Aortic smooth muscle cell (primary cell): Measurements from ENCODE around the gene TLCD3A. TPM values are rescaled to one million over a fixed set of nuclear protein-coding genes. Genes with fewer than 3 reads are reported as not detected.

Source experiments
- total RNA-seq: library from RNA; depleted of rRNA; stranded (reverse); fragments of >200 nt; gene quantifications from 2 replicates; pipeline ENCODE4 v1.2.3, GENCODE V29; 2014

The TLCD3A gene
- total RNA-seq, result 12.5 and 17.0 TPM in 2 replicates

DNA sequence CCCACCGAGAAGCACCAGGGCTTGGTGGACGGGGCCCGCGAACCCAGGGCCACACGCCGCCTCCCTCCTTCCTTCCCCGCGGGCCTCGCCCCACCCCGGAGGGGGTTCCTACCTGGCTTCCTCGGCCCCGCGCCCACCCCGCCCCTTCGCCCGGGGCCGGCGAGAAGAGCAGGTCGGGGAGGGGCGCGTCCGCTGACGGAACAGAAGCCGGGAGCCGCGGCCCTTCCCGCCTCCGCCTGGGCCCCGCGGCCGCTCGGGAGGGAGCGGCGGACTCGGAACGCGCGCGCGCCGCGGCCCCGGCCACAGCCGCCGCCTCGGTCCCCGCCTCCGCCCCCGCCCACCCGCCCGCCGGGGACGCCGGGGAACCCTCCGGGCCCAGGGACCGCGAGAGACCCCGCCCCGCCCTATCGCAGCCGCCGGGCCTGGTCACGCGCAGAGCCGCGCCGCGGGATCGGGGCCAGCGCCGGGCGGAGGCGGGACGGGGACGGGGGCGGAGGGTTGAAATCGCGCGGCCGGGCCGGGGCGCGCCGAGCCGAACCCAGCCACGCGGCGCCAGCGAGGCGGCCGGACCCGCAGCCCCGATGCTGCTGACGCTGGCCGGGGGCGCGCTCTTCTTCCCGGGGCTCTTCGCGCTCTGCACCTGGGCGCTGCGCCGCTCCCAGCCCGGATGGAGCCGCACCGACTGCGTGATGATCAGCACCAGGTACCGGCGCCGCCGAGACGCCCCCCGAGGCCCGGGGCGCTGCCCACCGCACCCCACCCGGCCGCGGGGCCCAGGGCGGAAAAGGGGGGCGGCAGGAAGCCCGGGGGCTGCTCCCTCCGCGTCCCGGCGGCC is at the start of gene TLCD3A:
Gene TLCD3A (plus strand): TSS at position 530 of the 835 bp plus-strand sequence. CDS start 52 bp downstream, at position 582.

DNA sequence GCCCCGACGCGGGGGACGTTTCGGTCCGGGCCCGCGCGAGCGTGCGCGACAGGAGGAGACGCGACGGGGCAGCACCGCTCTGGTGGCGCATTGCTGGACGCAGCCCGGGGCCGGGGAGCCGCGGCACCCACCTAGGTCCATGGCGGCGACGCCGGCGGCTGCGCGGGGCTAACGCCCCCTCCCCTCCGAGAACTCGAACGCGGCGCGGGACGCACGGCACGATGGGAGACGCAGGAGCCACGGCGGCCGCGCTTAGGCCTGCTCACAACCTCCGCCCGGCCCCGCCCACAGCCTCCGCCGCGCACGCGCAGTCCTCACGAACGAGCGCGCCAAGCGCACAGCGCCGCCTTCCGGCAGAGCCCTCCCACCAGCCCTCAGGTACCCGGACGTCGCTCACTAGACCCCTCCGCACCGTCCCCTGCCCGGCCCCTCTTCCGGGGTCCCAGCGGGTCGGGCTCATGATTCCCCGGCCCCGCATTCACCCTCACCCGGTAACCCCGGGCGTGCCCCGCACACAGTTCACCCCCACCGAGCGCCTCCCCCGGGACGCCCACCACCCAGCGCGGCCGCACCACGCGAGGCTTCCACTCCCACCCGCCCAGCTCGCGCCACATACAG is 19.7 kb downstream of the TLCD3A start, which contains the start of gene GEMIN4:
Gene GEMIN4 (minus strand): TSS at position 263 of the 618 bp plus-strand sequence. CDS start 122 bp downstream, at position 141.

DNA sequence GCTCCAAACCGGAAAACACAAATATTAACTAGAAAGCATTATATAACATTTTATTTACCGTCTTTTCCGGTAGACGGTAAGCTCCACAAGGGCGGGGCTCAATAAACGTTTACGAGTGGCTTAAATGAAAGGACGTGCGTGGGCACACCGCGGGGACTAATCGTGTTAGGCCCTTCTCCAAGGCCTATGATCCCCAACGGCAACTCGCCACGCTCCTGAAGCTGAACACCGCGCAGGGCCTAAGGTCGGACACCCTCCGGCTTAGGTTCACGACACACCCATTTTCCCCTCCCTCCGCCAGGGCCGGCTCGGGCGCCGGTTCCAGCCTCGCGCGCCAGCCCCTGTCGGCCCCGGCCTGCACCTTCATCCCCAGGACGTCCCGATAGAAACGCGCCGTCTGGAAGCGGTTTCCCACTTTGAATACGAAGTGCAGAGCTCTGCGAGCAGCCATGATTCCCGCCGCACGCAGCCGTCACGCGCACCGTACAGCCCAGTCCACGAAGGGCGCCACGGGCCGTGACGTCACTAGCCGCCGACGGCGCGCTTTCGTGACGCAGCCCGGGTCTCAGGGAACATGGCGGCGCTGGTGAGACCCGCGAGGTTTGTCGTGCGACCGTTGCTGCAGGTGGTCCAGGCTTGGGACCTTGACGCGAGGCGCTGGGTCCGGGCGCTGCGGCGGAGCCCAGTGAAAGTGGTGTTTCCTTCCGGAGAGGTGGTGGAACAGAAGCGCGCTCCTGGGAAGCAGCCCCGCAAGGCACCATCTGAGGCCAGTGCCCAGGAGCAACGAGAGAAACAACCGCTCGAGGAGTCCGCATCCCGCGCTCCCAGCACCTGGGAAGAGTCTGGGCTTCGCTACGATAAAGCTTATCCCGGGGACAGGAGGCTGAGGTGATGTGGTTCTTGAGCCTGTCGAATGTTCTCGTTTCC is 49.7 kb downstream of the TLCD3A start, which contains the start of the genes GLOD4 and MRM3:
Gene GLOD4 (minus strand): TSS at position 476 of the 927 bp plus-strand sequence. CDS start 25 bp downstream, at position 451.
Gene MRM3 (plus strand): TSS at position 549 of the 927 bp plus-strand sequence. CDS start 26 bp downstream, at position 575.

Other genes starting within 250 kb of the TLCD3A start
- gene VPS53, start 17.8 kb upstream of the TLCD3A start, total RNA-seq, result 19.3 and 23.0 TPM in 2 replicates
- 5.2 and 8.5 TPM in 2 replicates for gene GEMIN4, start 19.7 kb downstream of the TLCD3A start, total RNA-seq
- 48.7 and 65.3 TPM in 2 replicates for gene GLOD4, start 49.7 kb downstream of the TLCD3A start, total RNA-seq
- gene MRM3, start 49.8 kb downstream of the TLCD3A start, total RNA-seq, result 12.5 and 17.2 TPM in 2 replicates
- gene NXN, start 247.2 kb downstream of the TLCD3A start, total RNA-seq, result 2.0 and 5.7 TPM in 2 replicates